SK-N-SH (cell line): ENCODE measurements around the gene JPT2. TPM values are rescaled to one million over a fixed set of nuclear protein-coding genes. Genes with fewer than 3 reads are reported as not detected.

Experiments
- CTCF ChIA-PET: fragments of 300-600, 350-600 bp; formaldehyde crosslinking; extraction: SDS; loops from one replicate; lab custom pipeline; 2021; lab: Yijun Ruan, JAX
- POLR2A ChIA-PET: fragments of 350-600 bp; sonication (Branson Sonifier 250); formaldehyde crosslinking; extraction: SDS; loops from one replicate; lab custom pipeline; 2020; ENCODE audit warnings: antibody characterized with exemption, inconsistent platforms; lab: Yijun Ruan, JAX
- DNase-seq: peaks from one replicate; pipeline ENCODE4 v3.0.0; 2012
- H2AFZ ChIP-seq: fragments of 200-600 bp; sonication (generic); 2 replicates; pipeline ENCODE4 v1.8.1; 2016; ENCODE audit warnings: antibody characterized with exemption, mild to moderate bottlenecking, low read depth
- H3F3A ChIP-seq: fragments of 200-600 bp; sonication (generic); replicated peaks from 2 replicates; pipeline ENCODE3; 2016; ENCODE audit warnings: antibody characterized with exemption, mild to moderate bottlenecking; ENCODE audit not compliant: insufficient read depth
- H3K27ac ChIP-seq, 2 experiments: fragments of 200-500 bp in 1 of 2; fragments of 200-600 bp in 1 of 2; sonication (Bioruptor generic) in 1 of 2; sonication (generic), shearing (Covaris generic) in 1 of 2; 2 replicates each; pipeline versions ENCODE4 v1.5.1 to v1.6.1; 2014 to 2016; ENCODE audit warnings: low read depth in 2 of 2, inconsistent platforms in 1 of 2, low read length in 1 of 2, mild to moderate bottlenecking in 1 of 2, mixed read lengths in 1 of 2
- H3K27me3 ChIP-seq: fragments of 200-600 bp; sonication (generic), shearing (Covaris generic); 2 replicates; pipeline ENCODE4 v1.6.1; 2016; ENCODE audit warnings: mixed run types; ENCODE audit not compliant: insufficient read depth
- H3K36me3 ChIP-seq, 2 experiments: fragments of 200-500 bp in 1 of 2; fragments of 200-600 bp in 1 of 2; sonication (Bioruptor generic) in 1 of 2; sonication (generic) in 1 of 2; replicated peaks in 1 of 2; 2 replicates each; pipeline versions ENCODE3 to v1.5.1; 2014 to 2016; ENCODE audit warnings: low read length in 1 of 2, mild to moderate bottlenecking in 1 of 2; ENCODE audit not compliant: insufficient read depth in 2 of 2, control insufficient read depth in 1 of 2
- H3K4me1 ChIP-seq, 2 experiments: fragments of 200-500 bp in 1 of 2; fragments of 200-600 bp in 1 of 2; sonication (Bioruptor generic) in 1 of 2; sonication (generic), shearing (Covaris generic) in 1 of 2; 2 replicates each; pipeline versions ENCODE4 v1.5.1 to v1.6.1; 2014 to 2016; ENCODE audit warnings: low read depth in 1 of 2, low read length in 1 of 2, mixed run types in 1 of 2; ENCODE audit not compliant: insufficient read depth in 2 of 2, control insufficient read depth in 1 of 2
- H3K4me2 ChIP-seq: fragments of 200-600 bp; sonication (generic), shearing (Covaris generic); 2 replicates; pipeline ENCODE4 v1.6.1; 2017; ENCODE audit warnings: mixed run types
- H3K4me3 ChIP-seq, 2 experiments: fragments of 200-500 bp in 1 of 2; fragments of 200-600 bp in 1 of 2; sonication (Bioruptor generic) in 1 of 2; sonication (generic), shearing (Covaris generic) in 1 of 2; 2 replicates each; pipeline versions ENCODE4 v1.5.1 to v1.8.1; 2014 to 2016; ENCODE audit warnings: low read depth in 2 of 2, inconsistent platforms in 1 of 2, low read length in 1 of 2, mild to moderate bottlenecking in 1 of 2, mixed read lengths in 1 of 2, moderate library complexity in 1 of 2
- H3K79me2 ChIP-seq: fragments of 200-600 bp; sonication (generic); 2 replicates; pipeline ENCODE4 v1.8.1; 2017; ENCODE audit warnings: mild to moderate bottlenecking; ENCODE audit not compliant: insufficient read depth
- H3K9ac ChIP-seq: fragments of 200-600 bp; sonication (generic); 2 replicates; pipeline ENCODE4 v1.6.1; 2017; ENCODE audit warnings: mixed run types
- H3K9me2 ChIP-seq: fragments of 200-600 bp; sonication (generic); 2 replicates; pipeline ENCODE4 v1.6.1; 2017; ENCODE audit warnings: mixed run types
- H3K9me3 ChIP-seq: fragments of 200-600 bp; sonication (generic); 2 replicates; pipeline ENCODE4 v1.6.1; 2017; ENCODE audit warnings: mixed run types, mild to moderate bottlenecking, moderate library complexity
- H4K20me1 ChIP-seq: fragments of 200-600 bp; sonication (generic); 2 replicates; pipeline ENCODE4 v1.6.1; 2017; ENCODE audit warnings: mild to moderate bottlenecking, mixed run types; ENCODE audit not compliant: insufficient read depth
- CHD2 ChIP-seq: fragments of 150-350 bp; IDR thresholded peaks from 2 replicates; pipeline ENCODE4 v1.6.1; 2018; ENCODE audit warnings: low read length; ENCODE audit not compliant: partially characterized antibody
- ELF1 ChIP-seq: IDR thresholded peaks from 2 replicates; pipeline ENCODE4 v1.4.0; 2012
- EZH2phosphoT487 ChIP-seq: fragments of 200-600 bp; sonication (generic); IDR thresholded peaks from 2 replicates; pipeline ENCODE4 v1.6.1; 2017; ENCODE audit warnings: low read depth, mixed run types, mild to moderate bottlenecking, antibody characterized with exemption, moderate library complexity, borderline replicate concordance
- FOSL2 ChIP-seq: IDR thresholded peaks from 2 replicates; pipeline ENCODE4 v1.4.0; 2012; ENCODE audit warnings: low read depth, mild to moderate bottlenecking, moderate library complexity, borderline replicate concordance
- FOXJ3 ChIP-seq: sonication (generic); formaldehyde crosslinking; IDR thresholded peaks from 2 replicates; pipeline ENCODE4 v1.5.1; 2020; ENCODE audit warnings: mild to moderate bottlenecking, missing genetic modification reagents
- FOXM1 ChIP-seq: IDR thresholded peaks from 2 replicates; pipeline ENCODE4 v1.4.0; 2012; ENCODE audit warnings: low read depth, mild to moderate bottlenecking
- GATA2 ChIP-seq: sonication (generic); formaldehyde crosslinking; IDR thresholded peaks from 2 replicates; pipeline ENCODE4 v1.5.0; 2020; ENCODE audit warnings: mild to moderate bottlenecking, missing genetic modification reagents
- JUND ChIP-seq: IDR thresholded peaks from 2 replicates; pipeline ENCODE4 v1.4.0; 2012
- MXI1 ChIP-seq: IDR thresholded peaks from 2 replicates; pipeline ENCODE4 v1.6.1; 2012; ENCODE audit warnings: mild to moderate bottlenecking, low read depth, low read length, improper control_type of control experiment
- NRF1 ChIP-seq: IDR thresholded peaks from 2 replicates; pipeline ENCODE4 v1.6.1; 2012; ENCODE audit warnings: low read depth, mild to moderate bottlenecking, low read length
- POLR2AphosphoS5 ChIP-seq: IDR thresholded peaks from 2 replicates; pipeline ENCODE4 v1.6.1; 2012; ENCODE audit warnings: low read depth, low read length
- RAD21 ChIP-seq: IDR thresholded peaks from 2 replicates; pipeline ENCODE4 v1.6.1; 2012; ENCODE audit warnings: mild to moderate bottlenecking, low read length
- RXRA ChIP-seq: IDR thresholded peaks from 2 replicates; pipeline ENCODE4 v1.4.0; 2012; ENCODE audit warnings: low read depth, mild to moderate bottlenecking, borderline replicate concordance
- SIN3A ChIP-seq: IDR thresholded peaks from 2 replicates; pipeline ENCODE4 v1.6.1; 2012; ENCODE audit warnings: low read depth, mild to moderate bottlenecking, low read length, moderate library complexity, borderline replicate concordance
- TAF1 ChIP-seq: IDR thresholded peaks from 2 replicates; pipeline ENCODE4 v1.6.1; 2012; ENCODE audit warnings: low read depth, mild to moderate bottlenecking, low read length, moderate library complexity, borderline replicate concordance
- TCF12 ChIP-seq: IDR thresholded peaks from 2 replicates; pipeline ENCODE4 v1.4.0; 2012
- TEAD4 ChIP-seq: IDR thresholded peaks from 2 replicates; pipeline ENCODE4 v1.4.0; 2012; ENCODE audit warnings: mild to moderate bottlenecking, borderline replicate concordance; ENCODE audit not compliant: insufficient read depth
- WGBS: methylation state at CpG from one replicate; pipeline ENCODE4 v1.1.6; 2017; ENCODE audit warnings: low lambda C conversion rate; 5-methylcytosine and 5-hydroxymethylcytosine counted together
- polyA plus RNA-seq, 3 experiments: library from polyadenylated mRNA; depleted of rRNA; stranded (reverse); fragments of >200 nt; gene quantifications; 2 replicates each; pipeline ENCODE4 v1.2.3, GENCODE V29; 2012
- TF ChIP-seq, protein P1 (sequence below): fragments of 150-350 bp; IDR thresholded peaks from 2 replicates; pipeline ENCODE4 v1.6.1; 2016; ENCODE audit warnings: mild to moderate bottlenecking, low read depth, low read length
- TF ChIP-seq, protein P2 (sequence below): IDR thresholded peaks from 2 replicates; pipeline ENCODE4 v1.4.0; 2012; ENCODE audit warnings: low read depth, borderline replicate concordance
- TF ChIP-seq, protein P3 (sequence below): IDR thresholded peaks from 2 replicates; pipeline ENCODE4 v1.4.0; 2012; ENCODE audit warnings: low read depth, borderline replicate concordance

Gene JPT2
- polyA plus RNA-seq, 1 of the 3 experiments (the other 2 are of a cell fraction): 67.4 TPM

DNA sequence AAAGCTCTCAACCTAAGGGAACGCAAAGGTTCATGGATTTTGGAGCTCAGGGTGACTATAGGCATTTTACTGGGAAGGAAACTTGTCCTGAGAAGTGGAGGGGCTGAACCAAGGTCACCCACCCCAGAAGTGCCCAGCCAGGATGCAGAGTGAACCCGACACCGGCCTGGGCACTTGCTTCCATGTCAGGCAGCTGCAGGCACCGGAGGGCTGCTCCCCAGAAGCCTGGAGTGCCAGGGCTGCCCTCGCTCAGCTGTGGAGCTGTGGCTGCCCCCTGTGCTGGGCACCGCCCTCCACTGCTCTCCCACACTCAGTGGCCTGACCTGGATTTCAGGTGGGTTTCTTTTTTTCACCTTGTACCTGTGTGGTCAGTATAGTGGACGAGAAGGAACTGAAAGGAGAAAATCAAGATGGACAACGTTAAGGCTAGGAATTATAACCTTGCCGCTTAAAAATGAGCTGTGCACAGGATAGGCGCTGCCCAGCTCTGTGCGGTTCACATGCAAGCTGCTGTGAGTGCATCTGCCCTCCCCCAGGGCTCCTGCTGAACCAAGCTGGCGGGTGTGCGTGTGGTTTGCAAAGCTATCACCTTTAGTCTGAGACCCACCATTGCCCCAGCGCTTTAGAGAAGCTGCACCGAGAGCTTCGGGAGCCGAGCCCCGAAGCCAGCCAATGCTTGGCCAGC lies 30.1 kb downstream of the JPT2 start:
- Histone ChIP-seq H3K4me2 (peak overlapping the region; percentile 97), H3F3A (peaks cover 16% of the 10 kb centered on the region), H4K20me1 (peaks cover 56% of the 10 kb centered on the region), H3K9ac (peak overlapping the region; percentile 85; the same call in 1 of the 2 replicates), H3K9me3 (no peaks in the 10 kb centered on the region), H3K4me3 (peak overlapping the region; percentile 82 to 89; a peak in 2 of 4 replicates), H3K27ac (no peak overlapping the region), H3K9me2 (no peaks in the 10 kb centered on the region), H3K4me1 (peaks cover 13 to 22% of the 10 kb centered on the region in 2 experiments; a peak in 3 of 4 replicates), H3K36me3 (peaks cover 4% of the 10 kb centered on the region in 2 experiments), H3K27me3 (no peaks in the 10 kb centered on the region), H2AFZ (no peak overlapping the region), H3K79me2 (peaks cover 82% of the 10 kb centered on the region)
- ChIA-PET POLR2A (interaction anchor here (0.6 kb wide), 1 partner anchor 215 kb away, joined by 3 read pairs; the partner anchor contains the start of gene TELO2), CTCF (interaction anchor here (1.0 kb wide), 1 partner anchor 74 kb away, joined by 4 read pairs; the partner anchor contains the start of genes NUBP2 and SPSB3)
- TF ChIP-seq, protein P1, sequence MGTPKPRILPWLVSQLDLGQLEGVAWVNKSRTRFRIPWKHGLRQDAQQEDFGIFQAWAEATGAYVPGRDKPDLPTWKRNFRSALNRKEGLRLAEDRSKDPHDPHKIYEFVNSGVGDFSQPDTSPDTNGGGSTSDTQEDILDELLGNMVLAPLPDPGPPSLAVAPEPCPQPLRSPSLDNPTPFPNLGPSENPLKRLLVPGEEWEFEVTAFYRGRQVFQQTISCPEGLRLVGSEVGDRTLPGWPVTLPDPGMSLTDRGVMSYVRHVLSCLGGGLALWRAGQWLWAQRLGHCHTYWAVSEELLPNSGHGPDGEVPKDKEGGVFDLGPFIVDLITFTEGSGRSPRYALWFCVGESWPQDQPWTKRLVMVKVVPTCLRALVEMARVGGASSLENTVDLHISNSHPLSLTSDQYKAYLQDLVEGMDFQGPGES: no peak
- TF ChIP-seq POLR2AphosphoS5: no peak
- TF ChIP-seq TAF1: no peak
- no peak for TF ChIP-seq MXI1
- no peak for TF ChIP-seq TCF12
- TF ChIP-seq, protein P2, sequence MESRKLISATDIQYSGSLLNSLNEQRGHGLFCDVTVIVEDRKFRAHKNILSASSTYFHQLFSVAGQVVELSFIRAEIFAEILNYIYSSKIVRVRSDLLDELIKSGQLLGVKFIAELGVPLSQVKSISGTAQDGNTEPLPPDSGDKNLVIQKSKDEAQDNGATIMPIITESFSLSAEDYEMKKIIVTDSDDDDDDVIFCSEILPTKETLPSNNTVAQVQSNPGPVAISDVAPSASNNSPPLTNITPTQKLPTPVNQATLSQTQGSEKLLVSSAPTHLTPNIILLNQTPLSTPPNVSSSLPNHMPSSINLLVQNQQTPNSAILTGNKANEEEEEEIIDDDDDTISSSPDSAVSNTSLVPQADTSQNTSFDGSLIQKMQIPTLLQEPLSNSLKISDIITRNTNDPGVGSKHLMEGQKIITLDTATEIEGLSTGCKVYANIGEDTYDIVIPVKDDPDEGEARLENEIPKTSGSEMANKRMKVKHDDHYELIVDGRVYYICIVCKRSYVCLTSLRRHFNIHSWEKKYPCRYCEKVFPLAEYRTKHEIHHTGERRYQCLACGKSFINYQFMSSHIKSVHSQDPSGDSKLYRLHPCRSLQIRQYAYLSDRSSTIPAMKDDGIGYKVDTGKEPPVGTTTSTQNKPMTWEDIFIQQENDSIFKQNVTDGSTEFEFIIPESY: no peak
- no peak for TF ChIP-seq JUND
- TF ChIP-seq GATA2 (CRISPR knock-in tag): no peak
- TF ChIP-seq FOSL2: no peak
- TF ChIP-seq RAD21: no peak
- TF ChIP-seq SIN3A: no peak
- no peak for TF ChIP-seq TEAD4
- TF ChIP-seq NRF1: no peak
- TF ChIP-seq FOXM1: no peak
- no peak for TF ChIP-seq CHD2
- TF ChIP-seq EZH2phosphoT487: no peak
- no peak for TF ChIP-seq ELF1
- TF ChIP-seq RXRA: no peak
- TF ChIP-seq, protein P3, sequence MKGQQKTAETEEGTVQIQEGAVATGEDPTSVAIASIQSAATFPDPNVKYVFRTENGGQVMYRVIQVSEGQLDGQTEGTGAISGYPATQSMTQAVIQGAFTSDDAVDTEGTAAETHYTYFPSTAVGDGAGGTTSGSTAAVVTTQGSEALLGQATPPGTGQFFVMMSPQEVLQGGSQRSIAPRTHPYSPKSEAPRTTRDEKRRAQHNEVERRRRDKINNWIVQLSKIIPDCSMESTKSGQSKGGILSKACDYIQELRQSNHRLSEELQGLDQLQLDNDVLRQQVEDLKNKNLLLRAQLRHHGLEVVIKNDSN: no peak
- TF ChIP-seq FOXJ3: no peak
- whole genome bisulfite sequencing: 89% methylated on average over 13 of the region's 18 CpGs
- no peak for DNase-seq
